Fibroblast of peridontal ligament (primary cell): ENCODE data around the gene GPRASP2.
A peak's percentile ranks its signal among the peaks of the same experiment; 100 is the strongest.

ENCODE experiments used
- DNase-seq: peaks from one replicate; pipeline ENCODE4 v3.0.0-alpha.2; 2010; ENCODE audit errors: extremely low read depth

Gene GPRASP2

GRCh38 chrX:102745513-102745856 lies 33.2 kb downstream of the GPRASP2 start:
- no peak for DNase-seq

GRCh38 chrX:102745857-102746584 lies 33.8 kb downstream of the GPRASP2 start:
- no peak for DNase-seq

GRCh38 chrX:102765217-102765616 lies 53.0 kb downstream of the GPRASP2 start:
- peak; percentile 84 for DNase-seq

- peak; percentile 64 for DNase-seq
Observed at GRCh38 chrX:102765809-102766208, 53.6 kb downstream of the GPRASP2 start.

GRCh38 chrX:102767287-102767686 lies 55.0 kb downstream of the GPRASP2 start:
- DNase-seq: no peak
